ENCODE results near the gene AGAP5. TPM values are rescaled to one million over a fixed set of nuclear protein-coding genes. Genes with fewer than 3 reads are reported as not detected.

AGAP5 gene
- polyA plus RNA-seq, 3 donors = 0.23 to 8.9 (median 0.44) TPM

DNA sequence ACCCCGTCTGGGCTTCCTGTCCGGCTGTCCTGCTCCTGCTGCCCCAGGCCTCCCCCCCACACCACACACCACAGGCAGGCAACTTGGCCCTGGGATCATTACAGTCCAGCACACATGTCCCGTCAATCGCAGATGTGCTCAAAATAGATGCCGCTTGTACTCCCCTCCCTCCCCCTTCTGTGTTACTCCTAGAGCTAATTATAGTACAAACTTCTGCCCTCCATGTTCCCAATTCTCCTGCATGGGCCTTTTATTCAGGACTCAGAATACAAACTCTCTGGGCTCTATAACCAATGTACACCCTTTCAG lies 42.0 kb downstream of the AGAP5 start, which contains the start of gene SYNPO2L:
TSS of gene SYNPO2L (minus strand) at position 40 of the 309 bp plus-strand sequence. CDS start 107 bp downstream, outside the sequence.
- H2AFZ ChIP-seq (ENCODE audit: insufficient read depth, low read depth, low read length, poor library complexity, severe bottlenecking) = peak within 1 kb of the TSS; percentile 6
- 53% methylated on average over 5 of the region's 5 CpGs for WGBS (ENCODE audit: insufficient coverage)

DNA sequence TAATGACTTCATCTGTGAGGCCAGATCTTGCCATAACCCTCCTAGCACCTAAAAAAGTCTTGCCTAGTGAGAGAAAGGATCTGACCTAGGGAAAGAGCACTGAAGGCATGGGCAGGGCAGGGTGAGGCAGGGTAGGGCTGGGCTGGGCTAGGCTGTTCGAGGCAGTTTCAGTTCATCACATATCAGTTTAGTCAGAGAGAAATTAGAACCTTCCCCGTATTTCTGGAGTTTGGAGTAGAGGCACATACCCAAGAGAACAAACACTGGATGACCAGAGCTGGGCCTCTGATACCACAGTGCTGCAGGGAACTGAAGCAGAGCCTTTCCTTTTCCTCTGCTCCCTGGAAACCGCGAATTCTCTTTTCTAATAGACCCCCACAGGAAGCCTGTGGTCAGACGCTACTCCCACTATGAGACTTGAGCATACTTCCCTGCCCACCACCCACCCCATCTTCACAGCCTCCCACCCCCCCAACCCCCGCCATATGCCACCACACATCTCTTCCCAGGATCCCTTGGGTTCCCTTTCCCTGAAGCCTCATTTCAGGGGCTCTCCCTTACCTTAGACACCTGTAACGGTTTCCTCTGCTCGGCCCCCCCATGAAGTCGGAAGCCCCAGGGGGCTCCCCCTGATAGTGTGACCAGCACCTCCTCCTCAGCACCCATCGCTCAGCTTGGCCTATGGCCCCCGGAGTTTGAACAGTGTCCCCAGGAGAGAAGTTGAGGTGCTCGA lies 42.5 kb downstream of the AGAP5 start:
- DNase-seq = no peak
- Histone ChIP-seq H3K27ac (ENCODE audit: low read depth in 1 of 2, low read length in 2 of 2) (no peak overlapping the region), H3K27me3 (ENCODE audit: control insufficient read depth in 2 of 2, insufficient read depth in 2 of 2, low read length in 2 of 2) (no peaks in the 10 kb centered on the region), H3K36me3 (replicated peaks in 1 of 2; ENCODE audit: control insufficient read depth in 1 of 2, insufficient read depth in 2 of 2, low read length in 2 of 2) (no peaks in the 10 kb centered on the region), H3K79me2 (ENCODE audit: insufficient read depth, low read length) (no peaks in the 10 kb centered on the region), H3K4me2 (replicated peaks; ENCODE audit: extremely low read depth, low read length, poor library complexity, severe bottlenecking) (no peak overlapping the region), H4K20me1 (ENCODE audit: insufficient read depth, low read length) (no peaks in the 10 kb centered on the region), H2AFZ (ENCODE audit: insufficient read depth, low read depth, low read length, poor library complexity, severe bottlenecking) (peak overlapping the region; percentile 6), H3K9me3 (replicated peaks in 1 of 2; ENCODE audit: control insufficient read depth in 1 of 2, insufficient read depth in 1 of 2, low read length in 2 of 2) (no peaks in the 10 kb centered on the region), H3K4me3 (replicated peaks in 1 of 3; ENCODE audit: low read depth in 2 of 3, low read length in 3 of 3) (no peak overlapping the region), H3K9ac (ENCODE audit: insufficient read depth, low read length, poor library complexity, severe bottlenecking) (no peak overlapping the region), H3K4me1 (ENCODE audit: control insufficient read depth in 1 of 2, insufficient read depth in 2 of 2, low read length in 2 of 2) (peaks cover 9% of the 10 kb centered on the region in 2 donors)
- Mint-ChIP-seq H3K9me3 (no peaks in the 10 kb centered on the region), H3K27me3 (ENCODE audit: low read depth in 3 of 3) (peaks cover 2 to 12% (median 7%) of the 10 kb centered on the region in 3 donors), H3K27ac (no peak overlapping the region), H3K36me3 (no peaks in the 10 kb centered on the region), H3K4me1 (peaks cover 16% of the 10 kb centered on the region), H3K4me3 (no peak overlapping the region)
- TF ChIP-seq, protein P1, sequence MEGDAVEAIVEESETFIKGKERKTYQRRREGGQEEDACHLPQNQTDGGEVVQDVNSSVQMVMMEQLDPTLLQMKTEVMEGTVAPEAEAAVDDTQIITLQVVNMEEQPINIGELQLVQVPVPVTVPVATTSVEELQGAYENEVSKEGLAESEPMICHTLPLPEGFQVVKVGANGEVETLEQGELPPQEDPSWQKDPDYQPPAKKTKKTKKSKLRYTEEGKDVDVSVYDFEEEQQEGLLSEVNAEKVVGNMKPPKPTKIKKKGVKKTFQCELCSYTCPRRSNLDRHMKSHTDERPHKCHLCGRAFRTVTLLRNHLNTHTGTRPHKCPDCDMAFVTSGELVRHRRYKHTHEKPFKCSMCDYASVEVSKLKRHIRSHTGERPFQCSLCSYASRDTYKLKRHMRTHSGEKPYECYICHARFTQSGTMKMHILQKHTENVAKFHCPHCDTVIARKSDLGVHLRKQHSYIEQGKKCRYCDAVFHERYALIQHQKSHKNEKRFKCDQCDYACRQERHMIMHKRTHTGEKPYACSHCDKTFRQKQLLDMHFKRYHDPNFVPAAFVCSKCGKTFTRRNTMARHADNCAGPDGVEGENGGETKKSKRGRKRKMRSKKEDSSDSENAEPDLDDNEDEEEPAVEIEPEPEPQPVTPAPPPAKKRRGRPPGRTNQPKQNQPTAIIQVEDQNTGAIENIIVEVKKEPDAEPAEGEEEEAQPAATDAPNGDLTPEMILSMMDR (IDR thresholded peaks at IDR 0.05) = no peak
- 41% methylated on average over 7 of the region's 12 CpGs for WGBS (ENCODE audit: insufficient coverage)
- intact Hi-C loops (cut with micrococcal nuclease) = no loop called here

More for the DNA sequence above, 42.0 kb downstream of the AGAP5 start, which contains the start of gene SYNPO2L:
- Mint-ChIP-seq H3K9me3 (no peaks in the 10 kb centered on the region), H3K4me1 (peaks cover 11% of the 10 kb centered on the region), H3K4me3 (no peak within 1 kb of the TSS), H3K27me3 (ENCODE audit: low read depth in 3 of 3) (peaks cover 2 to 12% (median 7%) of the 10 kb centered on the region in 3 donors), H3K36me3 (no peaks in the 10 kb centered on the region), H3K27ac (no peak within 1 kb of the TSS)
- Histone ChIP-seq H3K9me3 (replicated peaks in 1 of 2; ENCODE audit: control insufficient read depth in 1 of 2, insufficient read depth in 1 of 2, low read length in 2 of 2) (no peaks in the 10 kb centered on the region), H4K20me1 (ENCODE audit: insufficient read depth, low read length) (no peaks in the 10 kb centered on the region), H3K9ac (ENCODE audit: insufficient read depth, low read length, poor library complexity, severe bottlenecking) (no peak within 1 kb of the TSS), H3K27me3 (ENCODE audit: control insufficient read depth in 2 of 2, insufficient read depth in 2 of 2, low read length in 2 of 2) (no peaks in the 10 kb centered on the region), H3K4me1 (ENCODE audit: control insufficient read depth in 1 of 2, insufficient read depth in 2 of 2, low read length in 2 of 2) (peaks cover 3 to 4% of the 10 kb centered on the region in 2 donors), H3K36me3 (replicated peaks in 1 of 2; ENCODE audit: control insufficient read depth in 1 of 2, insufficient read depth in 2 of 2, low read length in 2 of 2) (no peaks in the 10 kb centered on the region), H3K4me2 (replicated peaks; ENCODE audit: extremely low read depth, low read length, poor library complexity, severe bottlenecking) (no peak within 1 kb of the TSS), H3K27ac (ENCODE audit: low read depth in 1 of 2, low read length in 2 of 2) (no peak within 1 kb of the TSS), H3K4me3 (replicated peaks in 1 of 3; ENCODE audit: low read depth in 2 of 3, low read length in 3 of 3) (no peak within 1 kb of the TSS), H3K79me2 (ENCODE audit: insufficient read depth, low read length) (no peaks in the 10 kb centered on the region)
- intact Hi-C loops (cut with micrococcal nuclease) = no loop called here
- DNase-seq = no peak
- TF ChIP-seq, protein P1 (IDR thresholded peaks at IDR 0.05) = no peak
